ENCODE results near the gene ZNF574. TPM values are rescaled to one million over a fixed set of nuclear protein-coding genes. Genes with fewer than 3 reads are reported as not detected.

Gene ZNF574
- total RNA-seq, 4 donors from 2014 or later: 11.0 to 24.2 (median 17.0) TPM

- TF ChIP-seq CTCF (IDR thresholded peaks at IDR 0.05): no peak
- TF ChIP-seq POLR2A (IDR thresholded peaks at IDR 0.05): no peak
- Histone ChIP-seq H3K27ac (peak overlapping the region in 2 of 4 donors; percentile 57 to 83), H3K9me3 (no peaks in the 10 kb centered on the region), H3K4me1 (peaks cover 0 to 27% (median 3%) of the 10 kb centered on the region in 4 donors), H3K36me3 (no peaks in the 10 kb centered on the region), H3K4me3 (no peak overlapping the region), H3K27me3 (no peaks in the 10 kb centered on the region)
- DNase-seq: no peak
Observed at GRCh38 chr19:42115219-42115618, 39.3 kb downstream of the ZNF574 start.

- H3K9me3 ChIP-seq: no peaks in the 10 kb centered on the region
- TF ChIP-seq POLR2A (IDR thresholded peaks at IDR 0.05) (no peak), CTCF (IDR thresholded peaks at IDR 0.05) (no peak)
- no peak overlapping the region for H3K4me3 ChIP-seq
- peak overlapping the region in 2 of 4 donors; percentile 57 to 83 for H3K27ac ChIP-seq
- H3K27me3 ChIP-seq: no peaks in the 10 kb centered on the region
- no peak for DNase-seq
- no peaks in the 10 kb centered on the region for H3K36me3 ChIP-seq
- H3K4me1 ChIP-seq: peaks cover 0 to 27% (median 3%) of the 10 kb centered on the region in 4 donors
Observed at GRCh38 chr19:42115705-42116104, 39.7 kb downstream of the ZNF574 start.

GRCh38 chr19:42116308-42117075 is 40.5 kb downstream of the ZNF574 start:
- TF ChIP-seq CTCF (IDR thresholded peaks at IDR 0.05) (no peak), POLR2A (IDR thresholded peaks at IDR 0.05) (no peak)
- Histone ChIP-seq H3K9me3 (no peaks in the 10 kb centered on the region), H3K4me1 (peaks cover 0 to 33% (median 6%) of the 10 kb centered on the region in 4 donors), H3K4me3 (no peak overlapping the region), H3K27me3 (no peaks in the 10 kb centered on the region), H3K36me3 (no peaks in the 10 kb centered on the region), H3K27ac (peak overlapping the region in 2 of 4 donors; percentile 57 to 83)
- DNase-seq: no peak

- Histone ChIP-seq H3K36me3 (no peaks in the 10 kb centered on the region), H3K27me3 (no peaks in the 10 kb centered on the region), H3K27ac (peak overlapping the region in 1 of 4 donors; percentile 83), H3K4me3 (no peak overlapping the region), H3K4me1 (peaks cover 0 to 39% (median 11%) of the 10 kb centered on the region in 4 donors), H3K9me3 (no peaks in the 10 kb centered on the region)
- TF ChIP-seq POLR2A (IDR thresholded peaks at IDR 0.05) (no peak), CTCF (IDR thresholded peaks at IDR 0.05) (no peak)
- DNase-seq: no peak
Observed at GRCh38 chr19:42117076-42117475, 41.1 kb downstream of the ZNF574 start.

GRCh38 chr19:42120276-42120980 is 44.5 kb downstream of the ZNF574 start:
- Histone ChIP-seq H3K36me3 (no peaks in the 10 kb centered on the region), H3K27me3 (no peaks in the 10 kb centered on the region), H3K4me3 (no peak overlapping the region), H3K9me3 (no peaks in the 10 kb centered on the region), H3K4me1 (peaks cover 0 to 49% (median 26%) of the 10 kb centered on the region in 4 donors), H3K27ac (peak overlapping the region in 2 of 4 donors; percentile 63 to 85)
- TF ChIP-seq CTCF (IDR thresholded peaks at IDR 0.05): no peak
- TF ChIP-seq POLR2A (IDR thresholded peaks at IDR 0.05): no peak
- no peak for DNase-seq
